Stimulated activated CD8-positive, alpha-beta memory T cell treated with anti-CD3 and anti-CD28 coated beads, Interleukin-12 subunit alpha, Interleukin-12 subunit beta, amount 100 ng/mL, for 1 hour (primary cell): ENCODE results near the gene BAIAP2.
"Not testable (repeated sequence)": the region's sequence is repeated elsewhere in the genome, so short reads cannot be mapped to it uniquely, and the experiment has no call there.

ENCODE experiments used
- DNase-seq: peaks from one replicate; pipeline ENCODE4 v3.0.0-alpha.2; 2020; ENCODE audit warnings: low read depth

The BAIAP2 gene

GRCh38 chr17:81022344-81022676 lies 12.6 kb upstream of the BAIAP2 start:
- DNase-seq = no peak

GRCh38 chr17:81025065-81025740 lies 9.7 kb upstream of the BAIAP2 start:
- no peak for DNase-seq

DNA sequence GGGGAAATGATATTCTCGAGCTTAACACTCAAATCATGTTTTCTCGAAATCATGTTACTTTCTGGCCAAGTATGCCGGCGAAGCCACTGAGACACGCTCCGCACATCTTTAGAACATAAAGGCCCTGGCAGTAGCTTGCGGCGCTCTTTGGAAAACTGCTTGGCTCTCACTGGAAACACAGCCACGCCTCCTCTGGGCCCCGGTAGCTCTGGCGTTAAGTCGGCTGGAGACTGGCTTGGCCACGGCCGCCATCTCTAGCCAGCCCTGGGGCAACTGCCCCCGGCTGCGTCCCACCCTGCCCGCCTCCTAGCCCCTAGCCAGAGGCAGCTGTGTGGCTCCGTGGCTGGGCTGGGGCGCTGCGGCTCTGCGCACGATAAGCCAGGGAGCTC lies 9.2 kb upstream of the BAIAP2 start:
- no peak for DNase-seq

GRCh38 chr17:81026266-81027036 lies 8.5 kb upstream of the BAIAP2 start:
- DNase-seq = no peak

- DNase-seq = no peak
Observed at GRCh38 chr17:81027038-81027437, 7.9 kb upstream of the BAIAP2 start.

DNA sequence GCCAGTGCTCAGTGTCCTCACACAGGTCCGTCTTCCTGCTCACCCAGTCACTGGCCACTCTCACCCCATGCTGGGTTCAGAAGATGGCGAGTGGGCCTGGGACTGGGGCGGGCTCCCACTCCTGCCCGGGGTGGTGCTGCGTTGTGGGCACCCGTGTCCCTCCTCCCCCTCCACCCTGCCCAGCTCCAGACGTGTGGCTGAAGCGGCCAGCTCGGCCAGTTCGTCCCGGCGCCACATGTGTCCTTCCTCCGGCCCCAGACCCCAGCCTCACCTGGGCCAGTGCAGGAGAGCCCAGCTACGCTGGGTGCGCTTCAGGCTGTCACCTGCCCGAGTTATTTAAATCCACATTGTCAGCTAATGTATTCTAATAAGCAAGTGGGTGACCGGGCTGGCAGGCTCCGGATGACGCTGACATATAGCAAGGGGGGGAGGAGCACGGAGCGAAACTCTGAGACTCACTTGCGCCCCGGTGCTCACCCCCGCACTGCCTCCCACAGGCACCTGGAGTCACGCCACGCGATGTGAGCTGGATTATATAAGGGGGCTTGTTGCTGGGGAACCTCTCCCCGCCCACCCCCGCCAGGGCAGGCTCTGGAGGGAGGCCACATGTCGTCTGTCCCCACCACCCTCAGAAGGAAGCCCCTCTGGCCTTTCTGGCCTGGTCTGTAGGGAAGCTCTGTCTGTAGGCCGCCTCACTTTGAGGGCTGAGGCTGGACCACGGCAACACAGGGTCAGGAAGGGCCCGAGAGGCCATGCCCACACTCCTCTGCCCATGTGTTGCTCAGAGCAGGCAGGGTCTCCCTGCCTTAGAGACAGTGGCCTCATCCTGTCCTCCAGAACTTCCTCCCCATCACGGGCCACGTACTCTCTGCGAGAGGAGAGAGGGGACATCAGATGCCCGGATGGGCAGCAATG lies 7.1 kb upstream of the BAIAP2 start:
- DNase-seq = no peak

GRCh38 chr17:81028506-81028858 lies 6.5 kb upstream of the BAIAP2 start:
- no peak for DNase-seq

- DNase-seq = no peak
Observed at GRCh38 chr17:81029859-81030258, 5.1 kb upstream of the BAIAP2 start.

- not testable (repeated sequence) for DNase-seq
Observed at GRCh38 chr17:81030312-81030711, 4.6 kb upstream of the BAIAP2 start.

- no peak for DNase-seq
Observed at GRCh38 chr17:81030741-81031565, 4.0 kb upstream of the BAIAP2 start.

GRCh38 chr17:81031566-81032550 lies 3.1 kb upstream of the BAIAP2 start:
- DNase-seq = no peak

DNA sequence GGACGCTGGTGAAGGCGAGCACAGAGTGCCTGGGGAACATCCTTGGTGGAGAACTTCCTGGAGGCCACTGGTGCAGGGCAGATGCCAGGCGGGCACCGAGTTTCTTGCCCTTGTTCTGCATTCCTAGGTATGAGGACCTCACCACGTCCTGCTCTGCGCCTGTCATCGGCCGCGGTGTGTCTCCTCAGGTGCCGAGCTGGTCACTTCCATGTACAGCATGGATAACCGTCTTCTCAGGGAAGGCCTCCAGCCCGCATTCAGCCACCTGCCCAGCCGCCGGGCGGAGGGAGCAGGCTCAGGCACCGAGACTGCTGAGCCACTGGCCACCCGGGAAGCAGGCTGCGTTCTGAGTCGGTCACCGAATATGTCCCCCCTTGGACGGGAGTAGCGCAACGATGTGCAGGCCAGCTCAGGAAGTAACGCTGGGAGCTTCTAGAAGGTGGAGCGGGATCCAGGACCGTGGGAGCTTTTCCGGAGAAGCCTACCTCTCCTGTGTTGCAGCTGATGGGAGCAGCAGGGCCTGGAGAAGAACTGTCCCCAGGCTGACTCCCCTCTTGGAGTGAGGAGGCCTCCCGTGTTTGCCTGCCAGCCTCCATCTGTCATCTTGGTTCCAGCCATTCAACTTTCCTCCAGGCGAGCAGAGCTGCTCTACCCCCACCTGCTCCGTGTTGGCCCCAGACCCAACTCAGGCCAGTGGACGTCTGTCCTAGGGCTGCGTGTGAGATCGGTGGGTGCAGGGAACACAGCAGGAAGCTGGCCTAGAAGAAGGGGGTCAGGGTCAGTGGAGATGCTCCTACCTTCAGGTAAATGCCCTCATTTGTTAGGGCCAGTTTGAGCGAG lies 2.1 kb upstream of the BAIAP2 start:
- DNase-seq = no peak

DNA sequence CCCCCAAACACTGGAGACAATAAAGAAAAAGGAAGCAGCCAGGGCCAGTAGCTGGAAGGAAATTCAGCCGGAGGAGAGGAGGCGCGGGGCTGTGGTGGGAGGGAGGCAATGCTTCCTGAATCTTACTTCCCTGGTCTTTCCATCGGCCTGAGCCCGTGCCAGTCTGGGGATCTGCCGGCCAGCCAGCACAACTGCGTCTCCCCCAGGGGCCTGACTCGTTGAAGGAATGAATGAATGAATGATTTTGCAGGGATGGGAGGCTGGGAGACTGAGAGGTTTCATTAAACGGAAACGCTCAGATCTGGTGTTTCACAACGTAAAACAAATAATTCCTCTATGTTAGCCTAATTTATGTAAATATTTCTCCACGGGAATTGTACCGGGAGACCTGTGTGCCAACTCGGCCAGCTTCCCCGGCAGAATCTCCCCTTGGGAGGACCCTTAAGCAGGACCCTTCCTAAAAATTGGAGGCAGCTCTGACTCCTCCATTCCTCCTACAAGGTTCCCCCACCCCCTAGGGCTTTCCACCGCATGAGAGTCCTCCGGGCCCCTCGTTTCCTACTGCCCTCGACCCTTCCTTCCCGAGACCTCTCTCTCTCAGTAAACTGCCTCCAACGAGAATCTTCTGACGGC lies 1.3 kb upstream of the BAIAP2 start:
- DNase-seq = no peak

GRCh38 chr17:81034168-81034777 lies 678 bp upstream of the BAIAP2 start:
- DNase-seq = no peak

- no peak for DNase-seq
Observed at GRCh38 chr17:81035521-81036196, 708 bp downstream of the BAIAP2 start.

- no peak for DNase-seq
Observed at GRCh38 chr17:81036197-81036941, 1.4 kb downstream of the BAIAP2 start.

DNA sequence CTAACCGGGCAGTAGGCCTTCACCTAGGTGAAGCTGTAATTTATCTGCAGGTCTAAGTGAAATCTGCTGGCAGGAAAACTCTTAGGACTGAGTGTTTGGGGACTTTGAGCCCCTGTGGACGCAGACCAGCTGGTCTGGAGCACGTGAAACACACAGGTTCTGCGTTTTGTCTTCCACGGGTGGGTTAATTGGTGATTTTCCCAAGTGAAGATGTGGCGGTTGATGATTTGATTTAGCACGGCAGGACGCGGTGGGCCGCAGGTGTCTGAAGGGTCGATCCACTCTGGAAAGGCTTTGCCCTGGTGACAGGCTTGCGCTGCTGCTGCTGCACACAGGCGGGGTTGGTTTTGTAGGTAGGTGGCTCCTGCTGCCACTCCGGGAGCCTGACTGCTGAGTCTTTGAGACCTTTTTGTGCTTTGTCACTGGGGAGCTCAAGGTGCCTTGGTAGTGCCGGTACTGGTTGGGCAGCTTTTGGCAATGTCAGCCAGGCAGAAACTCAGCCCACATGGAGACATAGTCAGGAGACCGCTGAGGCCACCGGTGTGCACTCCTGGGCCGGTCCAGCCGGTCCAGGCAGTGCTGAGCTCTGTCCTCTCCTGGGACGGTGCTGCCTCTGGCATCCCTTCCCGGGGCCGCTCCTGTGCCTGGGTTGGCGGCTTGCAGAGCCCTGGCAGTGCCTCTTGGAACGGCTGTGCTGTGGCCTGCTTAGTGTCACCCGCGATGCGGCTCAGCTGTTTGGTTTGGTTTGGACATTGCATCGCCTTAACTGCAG lies 2.3 kb downstream of the BAIAP2 start:
- DNase-seq = no peak
